GM18858 (cell line): Measurements from ENCODE around the gene RPL37.
"Not testable (repeated sequence)": the region's sequence is repeated elsewhere in the genome, so short reads cannot be mapped to it uniquely, and the experiment has no call there.

Experiments
- ATAC-seq: cut with Tn5 transposase; IDR thresholded peaks from one replicate; pipeline ENCODE4 v1.9.1; 2021; ENCODE audit not compliant: unreplicated experiment

Gene RPL37

DNA sequence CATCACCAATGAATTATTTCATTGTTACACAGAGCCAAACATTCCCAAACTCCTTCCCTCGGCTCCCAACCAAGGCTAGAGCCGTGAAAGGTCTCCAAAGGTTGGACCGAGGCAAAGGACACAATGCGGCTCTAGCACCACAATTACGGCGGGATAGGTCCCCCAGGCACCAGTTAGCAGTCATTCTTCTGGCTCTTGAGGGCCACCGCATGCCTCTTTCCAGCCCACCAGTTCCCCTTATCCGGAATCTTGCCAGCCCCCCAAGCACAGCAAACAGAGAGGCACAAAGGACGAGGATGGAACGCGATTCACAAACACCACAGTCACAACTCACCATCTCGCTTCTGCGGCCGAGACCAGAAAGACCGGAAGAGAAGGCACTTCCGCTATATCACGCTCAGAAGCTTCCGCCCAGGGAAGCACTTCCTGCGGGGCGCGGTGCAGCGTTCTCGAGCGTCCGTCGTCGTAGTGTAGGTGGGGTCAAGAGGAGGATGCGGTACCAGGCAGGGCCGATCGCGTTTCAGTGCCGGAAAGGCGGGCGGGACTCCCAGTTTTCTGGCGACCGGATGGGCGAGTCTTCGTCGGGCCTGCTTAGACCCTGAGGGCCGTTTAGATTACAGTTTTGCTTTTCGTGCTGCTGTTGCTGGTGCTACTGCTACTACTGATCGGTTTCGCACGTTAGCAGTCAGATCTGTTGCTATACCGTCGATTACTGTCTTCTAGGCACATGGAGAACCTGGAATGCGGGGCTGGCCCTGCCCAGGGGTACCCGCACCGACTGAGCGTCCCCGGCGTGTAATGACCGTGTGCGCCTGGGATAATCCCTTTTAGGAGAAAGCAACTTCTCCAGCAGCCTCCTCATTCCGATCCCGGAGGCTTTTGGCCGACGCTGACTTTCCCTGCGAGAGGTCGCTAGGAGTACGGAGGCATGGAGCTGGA lies at the start of gene RPL37:
Gene RPL37, minus strand, starts transcription at position 374 of the 939 bp plus-strand sequence. Its CDS starts 37 bp downstream, at position 337.
- peak; percentile 95 for ATAC-seq

DNA sequence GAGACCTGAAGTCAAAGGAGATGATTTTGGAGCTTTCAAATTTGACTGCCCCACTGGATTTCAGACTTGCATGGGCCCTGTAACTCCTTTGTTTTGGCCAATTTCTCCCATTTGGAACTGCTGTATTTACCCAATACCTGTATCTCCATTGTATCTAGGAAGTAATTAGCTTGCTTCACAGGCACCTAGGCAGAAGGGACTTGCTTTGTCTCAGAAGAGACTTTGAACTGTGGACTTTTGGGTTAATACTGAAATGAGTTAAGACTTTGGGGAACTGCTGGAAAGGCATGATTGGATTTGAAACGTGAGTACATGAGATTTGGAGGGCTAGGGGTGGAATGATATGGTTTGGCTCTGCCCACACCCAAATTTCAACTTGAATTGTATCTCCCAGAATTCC lies 48.0 kb upstream of the RPL37 start:
- ATAC-seq: not testable (repeated sequence)

DNA sequence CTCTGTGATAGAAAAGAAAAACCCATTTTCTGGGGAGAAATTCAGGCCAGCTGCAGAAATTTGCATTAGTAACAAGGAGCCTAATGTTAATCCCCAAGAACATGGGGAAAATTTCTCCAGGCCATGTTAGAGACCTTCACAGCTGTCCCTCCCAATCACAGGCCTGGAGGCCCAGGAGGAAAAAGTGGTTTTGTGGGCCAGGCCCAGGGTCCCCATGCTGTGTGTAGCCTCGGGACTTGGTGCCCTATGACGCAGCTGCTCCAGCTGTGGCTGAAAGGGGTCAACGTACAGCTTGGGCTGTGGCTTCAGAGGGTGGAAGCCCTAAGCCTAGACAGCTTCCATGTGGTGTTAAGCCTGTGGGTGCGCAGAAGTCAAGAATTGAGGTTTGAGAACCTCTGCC lies 47.3 kb upstream of the RPL37 start:
- ATAC-seq: no peak

DNA sequence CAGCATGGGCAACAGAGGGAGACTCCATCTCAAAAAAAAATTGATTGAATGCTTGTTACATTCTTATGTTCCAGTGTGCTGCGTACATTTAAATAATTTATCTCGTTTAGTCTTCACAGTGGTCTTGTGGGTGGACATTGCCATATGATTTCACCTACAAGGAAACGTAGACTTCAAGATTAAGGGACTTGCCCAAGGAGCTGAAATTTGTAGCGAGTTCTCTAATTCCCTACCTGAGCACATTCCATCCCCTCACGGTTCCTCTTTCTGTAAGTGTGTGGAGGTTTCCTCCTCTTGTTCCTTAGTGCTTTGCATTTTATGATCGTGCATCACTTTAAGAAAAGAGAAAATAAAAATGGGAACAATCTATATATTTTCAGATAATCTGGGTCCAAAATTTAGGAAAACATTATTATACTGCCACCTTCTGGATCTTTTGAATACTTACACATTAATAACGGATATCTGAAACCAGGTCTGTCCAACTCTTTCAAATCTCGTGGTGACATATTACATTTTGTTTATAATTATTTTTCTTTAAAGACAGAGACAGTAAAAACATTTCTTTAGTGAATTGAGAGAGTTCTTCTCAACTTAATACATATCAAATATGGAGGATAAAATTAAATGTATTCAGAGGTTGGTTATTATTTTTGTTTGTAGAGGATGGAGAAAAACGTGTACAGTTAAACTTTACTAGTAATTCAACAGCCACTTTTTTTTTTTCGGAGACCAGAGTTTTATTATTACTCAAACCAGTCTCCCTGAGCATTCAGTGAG lies 44.3 kb upstream of the RPL37 start:
- ATAC-seq: peak; percentile 53

DNA sequence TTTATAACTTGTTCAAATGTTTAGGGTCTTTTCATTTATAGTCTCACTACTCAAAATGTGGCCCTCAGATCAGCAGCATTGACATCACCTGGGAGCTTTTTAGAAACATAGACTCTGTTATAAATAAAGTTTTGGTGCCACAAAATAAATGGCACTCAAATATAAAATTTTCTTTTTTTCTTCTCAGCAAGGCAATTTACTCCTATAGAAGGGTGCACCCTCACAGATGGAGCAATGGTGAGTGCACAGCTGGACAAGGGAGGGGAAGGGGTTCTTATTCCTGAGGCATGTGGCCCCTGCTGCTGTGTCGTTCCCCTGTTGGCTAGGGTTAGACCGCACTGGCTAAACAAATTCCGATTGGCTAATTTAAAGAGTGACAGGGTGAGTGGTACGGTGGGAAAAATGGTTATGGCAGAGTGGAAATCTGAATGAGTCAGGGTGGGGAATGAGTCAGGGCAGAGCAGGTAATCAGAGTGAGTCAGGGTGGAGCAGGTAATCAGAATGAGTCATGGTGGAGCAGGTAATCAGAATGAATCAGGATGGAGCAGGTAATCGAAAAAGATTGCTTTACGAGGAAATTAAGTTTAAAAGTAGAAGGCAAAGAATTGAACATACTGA lies 42.5 kb upstream of the RPL37 start:
- no peak for ATAC-seq

DNA sequence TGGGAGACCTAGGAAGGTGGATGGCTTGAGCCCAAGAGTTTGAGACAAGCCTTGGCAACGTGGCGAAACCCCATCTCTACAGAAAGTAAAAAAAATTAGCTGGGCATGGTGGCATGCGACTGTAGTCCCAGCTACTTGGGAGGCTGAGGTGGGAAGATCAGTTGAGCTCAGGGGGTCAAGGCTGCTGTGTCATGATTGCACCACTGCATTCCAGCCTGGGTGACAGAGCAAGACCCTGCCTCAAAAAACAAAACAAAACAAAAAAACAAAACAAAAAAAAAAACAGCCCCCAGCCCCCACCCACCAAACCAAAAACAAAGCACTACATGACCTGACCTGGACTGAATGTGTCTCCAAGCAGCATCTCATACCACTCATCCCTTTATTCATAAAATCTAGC lies 40.9 kb upstream of the RPL37 start:
- ATAC-seq: no peak

DNA sequence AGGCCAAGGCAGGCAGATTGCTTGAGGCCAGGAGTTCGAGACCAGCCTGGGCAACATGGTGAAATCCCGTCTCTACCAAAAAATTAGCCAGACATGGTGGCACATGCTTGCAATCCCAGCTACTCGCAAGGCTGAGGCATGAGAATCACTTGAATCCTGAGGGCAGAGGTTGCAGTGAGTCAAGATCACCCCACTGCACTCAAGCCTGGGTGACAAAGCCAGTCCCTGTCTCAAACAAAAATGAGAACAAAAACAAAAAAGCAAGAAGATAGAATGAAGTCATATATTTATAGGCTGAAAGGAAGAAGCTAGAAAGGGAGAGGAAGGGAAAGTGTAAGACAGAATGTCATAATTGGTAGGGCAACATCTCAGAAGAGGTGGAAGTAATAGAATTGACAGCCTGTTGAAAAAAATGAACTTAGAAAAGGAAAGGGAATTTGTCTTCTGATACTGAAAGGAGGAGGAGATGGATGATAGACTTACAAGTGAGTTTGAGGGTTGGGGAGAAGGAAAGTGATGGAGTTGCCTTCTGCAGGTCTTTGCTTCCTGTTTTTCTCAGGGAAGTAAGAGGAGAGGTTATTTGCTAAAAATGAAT lies 38.4 kb upstream of the RPL37 start:
- no peak for ATAC-seq

DNA sequence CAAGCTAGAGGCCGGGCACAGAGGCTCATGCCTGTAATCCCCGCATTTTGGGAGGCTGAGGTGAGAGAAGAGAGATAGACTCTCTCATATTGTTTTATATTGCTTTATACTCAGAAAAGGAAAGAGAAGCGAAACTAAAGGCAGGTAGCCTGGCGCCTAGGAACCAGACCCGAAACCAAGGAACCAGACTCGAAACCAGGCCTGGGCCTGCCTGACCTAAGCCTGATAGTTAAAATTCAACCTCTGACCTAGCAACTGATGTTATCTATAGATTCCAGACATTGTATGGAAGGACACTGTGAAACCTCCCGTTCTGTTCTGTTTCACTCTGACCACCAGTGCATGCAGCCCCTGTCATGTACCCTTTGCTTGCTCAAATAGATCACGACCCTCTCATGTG lies 37.2 kb upstream of the RPL37 start:
- not testable (repeated sequence) for ATAC-seq

DNA sequence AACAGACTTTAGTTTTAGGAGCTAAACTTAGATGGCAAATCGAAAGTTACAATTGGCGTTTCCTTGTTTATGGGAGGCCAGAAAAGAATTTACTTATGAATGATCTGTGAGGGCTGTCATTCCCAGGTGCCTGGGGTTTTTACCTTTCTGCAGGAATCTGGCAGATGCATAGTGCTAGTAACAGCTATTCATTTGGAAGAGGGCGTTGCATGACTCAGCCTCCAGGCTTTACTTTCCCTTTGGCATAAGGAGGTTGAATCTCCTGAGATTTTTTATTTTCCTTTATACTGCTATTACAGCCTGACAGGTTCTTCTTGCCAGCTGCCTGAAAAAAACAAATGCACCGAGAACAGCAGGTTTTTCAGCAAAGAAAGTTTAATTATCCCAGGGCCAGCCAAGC lies 36.2 kb upstream of the RPL37 start:
- no peak for ATAC-seq

DNA sequence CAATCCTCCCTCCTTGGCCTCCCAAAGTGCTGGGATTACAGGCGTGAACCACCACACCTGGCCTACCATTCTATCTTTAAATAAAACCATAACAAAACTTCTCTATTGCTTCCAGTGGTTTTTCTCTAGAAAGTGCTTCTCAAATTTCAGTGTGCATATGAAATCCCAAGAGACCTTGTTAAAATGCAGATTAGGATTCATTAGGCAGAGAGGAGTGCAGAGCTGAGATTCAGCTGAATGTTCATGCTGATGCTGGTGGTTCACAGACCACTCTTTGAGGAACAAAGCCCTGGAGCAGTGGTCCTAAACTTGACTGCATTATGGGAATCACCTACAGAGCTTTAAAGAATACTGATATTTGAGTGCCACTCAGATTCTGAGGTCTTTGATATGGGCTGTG lies 34.4 kb upstream of the RPL37 start:
- ATAC-seq: no peak

DNA sequence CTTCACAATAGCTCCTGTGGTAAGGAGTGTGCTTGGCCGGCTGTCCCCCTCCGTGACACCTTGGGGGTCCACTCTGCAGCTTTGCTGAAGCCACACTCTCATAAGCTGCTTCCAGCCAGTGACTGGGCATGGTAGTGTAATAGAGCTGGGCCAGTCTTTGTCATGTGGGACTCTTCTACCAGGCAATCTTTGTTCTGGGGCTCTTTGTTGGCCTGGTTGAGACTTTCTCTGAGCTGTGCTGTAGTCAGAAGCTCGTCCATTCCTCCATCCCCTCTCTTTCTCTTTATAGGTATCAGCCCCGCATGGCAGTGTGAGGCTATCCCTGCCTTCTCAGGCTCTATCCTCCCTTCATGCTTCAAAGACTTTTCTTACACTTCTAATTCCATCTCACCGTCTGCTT lies 31.8 kb upstream of the RPL37 start:
- ATAC-seq: no peak

DNA sequence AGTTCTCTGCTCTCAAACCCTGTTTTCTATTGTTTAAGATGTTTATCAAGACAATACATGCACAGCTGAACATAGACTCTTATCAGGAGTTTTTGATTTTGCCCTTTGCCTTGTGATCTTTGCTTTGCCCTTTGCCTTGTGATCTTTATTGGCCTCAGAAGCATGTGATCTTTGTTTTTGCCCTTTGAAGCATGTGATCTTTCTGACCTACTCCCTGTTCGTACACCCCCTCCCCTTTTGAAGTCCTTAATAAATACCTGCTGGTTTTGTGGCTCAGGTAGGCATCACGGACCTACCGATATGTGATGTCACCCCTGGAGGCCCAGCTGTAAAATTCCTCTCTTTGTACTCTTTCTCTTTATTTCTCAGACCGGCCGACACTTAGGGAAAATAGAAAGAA lies 30.0 kb upstream of the RPL37 start:
- ATAC-seq: not testable (repeated sequence)

DNA sequence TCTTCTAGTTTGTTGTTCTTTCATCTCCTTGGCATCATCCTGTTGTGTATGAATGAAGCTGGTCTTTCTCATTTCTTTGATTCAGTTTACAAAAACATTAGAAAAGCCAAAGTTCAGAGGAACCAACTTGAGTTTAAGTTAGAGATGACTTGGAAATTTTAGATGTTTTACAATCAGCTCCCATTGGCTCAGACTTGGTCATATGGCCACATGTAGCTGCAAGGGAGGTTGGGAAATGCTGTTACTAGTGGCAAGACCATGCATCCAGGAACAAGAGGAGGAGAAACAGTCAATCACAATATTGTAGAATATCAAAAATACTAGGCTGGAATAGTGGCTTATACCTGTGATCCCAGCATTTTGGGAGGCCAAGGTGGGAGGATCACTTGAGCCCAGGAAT lies 25.7 kb upstream of the RPL37 start:
- no peak for ATAC-seq

DNA sequence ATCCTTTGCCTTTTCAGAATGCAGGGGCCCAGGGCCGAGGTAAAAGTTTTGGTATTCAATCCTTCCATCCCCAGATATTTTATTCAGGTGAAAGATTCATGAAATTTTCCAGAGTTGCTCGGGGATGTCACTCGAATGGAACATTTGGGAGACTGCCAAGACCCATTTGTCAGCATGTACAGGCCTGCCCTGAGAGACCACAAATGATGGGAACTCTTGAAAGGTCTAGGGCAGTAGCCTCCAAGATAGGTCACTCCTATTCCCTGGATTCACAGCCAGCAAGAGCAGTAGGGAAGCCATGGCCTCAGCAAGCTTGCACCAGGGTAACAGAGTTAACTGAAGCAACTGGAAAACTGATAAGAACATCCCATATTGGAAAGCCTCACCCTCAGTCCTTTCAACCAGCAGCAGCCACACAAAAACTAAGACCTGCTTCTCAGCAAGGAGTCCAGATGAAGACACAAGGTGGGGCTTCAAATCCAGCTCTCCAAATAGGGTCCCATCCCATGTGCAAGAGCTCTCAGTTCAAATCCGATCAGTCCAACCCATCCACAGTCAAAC lies 18.7 kb upstream of the RPL37 start:
- no peak for ATAC-seq

DNA sequence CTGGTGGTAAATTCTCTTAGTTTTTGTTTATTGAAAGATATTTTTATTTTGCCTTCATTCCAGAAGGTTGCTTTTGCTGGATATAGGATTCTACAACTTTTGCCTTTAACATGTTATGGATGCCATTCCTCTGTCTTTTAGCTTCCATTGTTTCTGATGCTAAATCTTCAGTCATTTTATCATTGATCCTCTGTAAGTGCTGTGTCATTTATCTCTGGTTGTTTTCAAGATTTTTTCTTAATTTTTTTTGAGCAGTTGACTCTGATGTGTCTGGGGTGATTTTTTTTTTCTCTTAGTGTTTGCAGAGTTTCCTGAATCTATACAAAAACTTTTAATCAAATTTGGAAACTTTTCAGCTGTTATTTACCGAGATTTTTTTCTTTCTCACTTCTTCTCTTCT lies 12.5 kb upstream of the RPL37 start:
- ATAC-seq: no peak

DNA sequence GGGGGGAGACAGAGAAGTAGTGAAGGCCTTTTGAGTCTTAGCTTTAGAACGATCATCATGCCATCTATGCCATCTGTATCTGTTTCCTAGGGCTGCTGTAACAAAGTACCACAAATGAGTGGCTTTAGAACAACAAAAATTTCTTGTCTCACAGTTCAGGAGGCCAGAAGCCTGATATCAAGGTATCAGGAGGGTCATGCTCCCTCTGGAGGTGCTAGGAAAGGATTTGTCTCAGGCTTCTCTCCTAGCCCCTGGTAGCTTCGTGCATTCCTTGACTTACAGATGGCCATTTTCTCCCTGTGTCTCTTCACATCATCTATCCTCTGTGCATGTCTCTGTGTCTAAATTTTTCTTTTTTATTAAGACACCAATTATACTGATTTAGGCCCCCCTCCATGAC lies 11.3 kb upstream of the RPL37 start:
- no peak for ATAC-seq

DNA sequence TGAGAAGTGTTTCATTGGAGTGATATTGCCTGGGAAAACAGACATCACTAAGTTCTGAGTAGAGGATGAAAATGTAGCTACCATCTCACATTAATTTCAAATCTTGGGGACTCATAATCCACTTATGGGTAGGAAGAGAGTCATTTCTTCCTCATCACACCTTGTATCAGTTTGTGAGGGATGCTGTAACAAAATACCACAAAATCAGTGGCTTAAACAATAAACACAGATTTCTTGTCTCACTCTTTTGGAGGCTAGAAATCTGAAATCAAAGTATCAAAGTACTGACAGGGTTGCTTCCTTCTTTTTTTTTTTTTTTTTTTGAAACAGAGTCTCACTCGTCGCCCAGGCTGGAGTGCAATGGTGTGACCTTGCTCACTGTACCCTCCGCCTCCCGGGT lies 9.5 kb upstream of the RPL37 start:
- ATAC-seq: no peak

DNA sequence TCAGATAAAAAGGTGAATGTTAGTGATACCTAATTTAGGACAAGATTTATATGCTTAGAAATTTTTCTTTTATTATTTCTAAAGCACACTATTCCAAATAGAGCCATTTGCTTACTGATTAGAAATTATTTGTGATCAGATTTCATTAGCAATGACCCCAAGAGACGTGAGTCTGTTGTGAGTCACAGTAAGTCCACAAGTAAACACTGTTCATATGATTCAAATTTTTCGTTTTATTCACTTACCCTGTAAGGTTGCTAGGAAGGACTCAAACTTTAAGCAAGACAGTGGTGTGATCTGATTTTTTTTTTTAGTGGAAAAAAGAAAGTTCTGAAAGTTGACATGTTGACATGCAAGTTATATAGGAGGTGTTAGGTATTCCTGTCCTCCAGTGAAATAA lies 7.3 kb upstream of the RPL37 start:
- no peak for ATAC-seq

DNA sequence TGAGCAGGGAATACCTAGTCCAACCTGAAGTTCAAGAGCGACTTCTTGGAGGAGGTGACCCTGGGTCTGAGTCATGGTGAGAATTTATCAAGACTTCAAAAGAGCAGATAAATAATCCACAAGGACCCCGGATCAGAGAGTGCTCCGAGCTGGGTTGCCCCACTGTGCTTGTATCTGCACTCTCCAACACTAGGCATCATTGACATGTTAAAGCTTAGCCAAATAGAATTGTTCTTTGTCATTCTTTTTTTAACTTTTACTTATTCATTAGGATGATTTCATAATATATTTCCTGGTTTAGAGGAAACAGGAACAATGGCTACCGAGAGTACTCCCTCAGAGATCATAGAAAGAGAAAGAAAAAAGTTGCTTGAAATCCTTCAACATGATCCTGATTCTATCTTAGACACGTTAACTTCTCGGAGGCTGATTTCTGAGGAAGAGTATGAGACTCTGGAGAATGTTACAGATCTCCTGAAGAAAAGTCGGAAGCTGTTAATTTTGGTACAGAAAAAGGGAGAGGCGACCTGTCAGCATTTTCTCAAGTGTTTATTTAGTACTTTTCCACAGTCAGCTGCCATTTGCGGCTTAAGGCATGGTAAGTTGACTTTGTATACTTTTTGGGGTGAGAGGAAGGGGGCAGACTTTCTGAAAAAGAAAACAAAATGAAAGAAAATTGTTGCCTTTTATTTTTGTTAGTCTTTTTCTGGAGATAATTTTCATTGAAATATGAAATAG lies 6.2 kb upstream of the RPL37 start, which contains the start of gene CARD6:
Gene CARD6, plus strand, starts transcription at position 300 of the 738 bp plus-strand sequence. Its CDS starts 16 bp downstream, at position 316.
- peak; percentile 37 for ATAC-seq

DNA sequence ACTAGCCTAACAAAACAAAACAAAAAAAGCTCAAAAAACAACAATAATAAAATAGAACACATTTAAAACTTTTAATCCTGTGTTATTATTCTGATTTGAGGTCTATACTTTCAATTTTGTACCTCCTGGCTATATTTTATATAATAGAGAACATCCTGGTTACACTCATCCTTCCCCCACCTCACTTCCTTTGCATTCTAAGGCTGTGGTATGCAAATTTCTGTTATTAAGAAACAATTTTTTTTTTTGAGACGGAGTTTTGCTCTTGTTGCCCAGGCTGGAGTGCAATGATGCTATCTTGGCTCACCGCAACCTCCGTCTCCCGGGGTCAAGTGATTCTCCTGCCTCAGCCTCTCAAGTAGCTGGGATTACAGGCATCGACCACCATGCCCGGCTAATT lies 3.1 kb upstream of the RPL37 start:
- no peak for ATAC-seq
